Activated CD4-positive, alpha-beta T cell treated with anti-CD3 and anti-CD28 coated beads for 48 hours (primary cell): Measurements from ENCODE around the gene LRP1-AS.

Experiments
- DNase-seq: peaks from one replicate; pipeline ENCODE4 v3.0.0-alpha.2; 2020

LRP1-AS gene

GRCh38 chr12:57158665-57159064, 11.2 kb upstream of the LRP1-AS start:
- DNase-seq = no peak

GRCh38 chr12:57158186-57158585, 10.8 kb upstream of the LRP1-AS start:
- no peak for DNase-seq

DNA sequence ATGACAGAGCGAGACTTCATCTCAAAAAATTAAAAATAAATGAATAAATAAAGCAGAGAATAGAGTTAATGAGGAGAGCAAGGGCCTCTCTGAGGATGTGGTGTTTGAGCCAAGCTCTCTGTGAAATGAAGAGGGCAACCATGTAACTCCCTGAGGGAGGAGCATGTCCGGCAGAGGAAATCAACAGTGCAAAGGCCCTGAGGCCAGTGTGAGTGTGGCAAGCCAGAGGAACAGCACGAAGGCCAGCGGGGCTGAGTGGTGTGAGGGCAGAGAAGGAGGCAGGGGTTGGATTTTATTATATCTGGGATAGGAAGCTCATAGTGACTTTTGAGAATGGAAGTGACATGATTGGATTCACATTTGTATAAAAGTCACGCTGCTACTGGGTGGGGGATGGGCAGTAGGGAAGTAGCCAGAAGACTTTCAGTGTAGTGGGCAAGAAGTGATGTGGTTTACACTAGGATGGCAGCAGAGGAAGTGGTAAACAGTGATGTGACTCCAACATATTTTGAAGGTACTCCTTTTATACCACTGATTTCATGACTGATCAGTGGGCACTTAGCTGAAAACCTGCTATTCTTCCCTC, 10.3 kb upstream of the LRP1-AS start:
- DNase-seq = no peak

- no peak for DNase-seq
Measured at GRCh38 chr12:57156701-57157403, 9.4 kb upstream of the LRP1-AS start.

GRCh38 chr12:57154804-57155434, 7.5 kb upstream of the LRP1-AS start:
- DNase-seq = no peak

GRCh38 chr12:57154076-57154475, 6.7 kb upstream of the LRP1-AS start:
- no peak for DNase-seq

GRCh38 chr12:57153415-57153997, 6.1 kb upstream of the LRP1-AS start:
- DNase-seq = no peak

- DNase-seq = no peak
Measured at GRCh38 chr12:57152639-57153038, 5.2 kb upstream of the LRP1-AS start.

DNA sequence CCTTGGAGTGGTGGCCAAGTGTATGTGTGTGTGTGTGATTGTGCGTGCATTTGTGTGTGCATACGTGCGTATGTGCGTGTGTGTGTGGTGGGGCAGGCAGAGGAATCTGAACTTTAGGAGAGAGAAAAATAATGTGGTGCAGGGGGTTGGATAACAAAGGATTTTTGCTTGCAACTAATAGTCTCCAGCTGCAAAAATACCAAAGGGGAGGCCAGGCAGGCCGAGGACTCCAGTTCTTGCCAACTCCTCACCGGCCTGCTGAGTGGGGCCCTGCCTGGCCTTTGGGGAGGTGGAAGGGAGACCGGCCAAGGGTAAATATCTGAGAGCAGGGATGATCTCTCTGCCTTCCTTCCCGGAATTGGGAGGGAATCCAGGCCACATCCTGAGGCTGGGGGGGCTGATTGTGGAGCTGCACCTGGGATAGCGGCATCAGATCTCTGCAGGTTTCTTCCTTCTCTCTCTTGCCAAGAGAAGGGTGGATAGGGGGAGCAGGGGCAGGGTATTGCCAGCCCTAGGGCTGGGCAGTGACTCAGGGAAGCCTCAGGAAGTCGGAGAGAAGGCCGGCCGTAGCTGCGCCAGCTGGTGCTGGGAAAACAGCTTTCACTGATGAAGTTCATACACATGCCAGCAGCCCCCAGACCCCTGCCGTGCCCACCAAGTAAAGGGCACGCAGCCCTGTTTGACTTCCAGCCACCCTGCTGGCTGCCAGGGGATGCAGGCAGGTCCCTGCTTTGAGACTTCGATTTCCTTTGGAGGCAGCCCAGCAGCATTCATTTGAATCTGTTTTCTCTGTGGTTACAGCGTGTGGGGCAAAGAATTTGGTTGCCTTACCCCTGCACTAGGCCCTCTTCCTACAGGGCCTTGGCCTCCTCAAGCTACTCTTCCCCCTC, 4.6 kb upstream of the LRP1-AS start:
- no peak for DNase-seq

DNA sequence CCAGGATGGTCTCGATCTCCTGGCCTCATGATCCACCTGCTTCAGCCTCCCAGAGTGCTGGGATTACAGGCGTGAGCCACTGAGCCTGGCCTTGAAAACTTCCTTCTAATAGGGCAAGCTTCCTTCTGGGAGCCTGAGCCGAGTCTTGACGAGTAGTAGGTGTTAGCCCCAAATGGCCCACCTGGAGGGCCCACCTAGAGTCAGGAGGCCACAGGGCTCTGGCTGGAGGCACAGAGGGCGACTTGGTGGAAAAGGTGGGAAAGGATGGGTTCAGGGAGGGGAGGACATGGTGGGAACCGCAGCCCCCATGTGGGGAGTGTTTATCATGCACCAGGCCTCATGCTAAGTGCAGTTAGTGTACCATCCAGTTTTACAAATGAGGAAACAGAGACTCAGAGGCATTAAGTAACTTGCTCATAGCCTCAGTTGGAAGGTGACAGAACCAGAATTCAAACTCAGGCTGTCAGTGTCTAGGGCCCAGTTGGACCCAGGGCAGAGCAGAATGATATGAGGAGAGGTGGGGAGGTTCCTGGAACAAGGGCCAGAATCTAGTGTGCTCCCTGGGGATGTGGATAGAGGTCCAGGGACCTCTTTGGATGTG, 3.1 kb upstream of the LRP1-AS start:
- no peak for DNase-seq

DNA sequence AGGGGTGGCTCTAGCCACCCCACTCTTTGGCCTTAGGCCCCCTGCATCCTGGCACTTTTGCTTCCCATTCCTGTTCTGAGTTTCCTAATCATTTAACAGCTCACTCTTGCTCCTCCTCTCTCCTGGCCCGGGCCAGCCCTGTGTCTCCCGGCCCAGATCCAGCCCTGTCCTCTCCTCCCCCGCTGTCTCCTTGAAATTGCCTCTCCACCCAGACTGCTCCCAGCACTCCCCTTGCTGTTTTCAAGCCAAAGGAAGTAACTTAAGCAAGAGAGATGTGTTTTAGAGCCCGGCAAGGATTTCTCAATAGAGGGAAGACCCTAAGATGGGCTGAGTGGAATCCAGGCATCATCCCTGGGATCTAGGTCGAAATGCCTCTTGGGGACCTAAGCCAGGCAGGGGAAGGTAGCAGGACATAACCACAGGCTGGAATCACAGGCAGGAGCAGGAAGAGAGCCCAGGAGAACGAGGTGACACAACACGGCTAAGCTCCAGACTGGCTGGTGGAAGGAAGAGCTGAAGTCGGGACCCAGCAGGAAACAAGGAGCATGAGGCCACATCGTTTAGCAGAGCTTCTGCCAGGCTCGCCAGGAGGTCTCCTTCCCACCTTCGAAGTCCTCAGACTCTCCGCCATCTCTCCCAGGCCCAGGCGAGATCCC, 2.0 kb upstream of the LRP1-AS start:
- no peak for DNase-seq

DNA sequence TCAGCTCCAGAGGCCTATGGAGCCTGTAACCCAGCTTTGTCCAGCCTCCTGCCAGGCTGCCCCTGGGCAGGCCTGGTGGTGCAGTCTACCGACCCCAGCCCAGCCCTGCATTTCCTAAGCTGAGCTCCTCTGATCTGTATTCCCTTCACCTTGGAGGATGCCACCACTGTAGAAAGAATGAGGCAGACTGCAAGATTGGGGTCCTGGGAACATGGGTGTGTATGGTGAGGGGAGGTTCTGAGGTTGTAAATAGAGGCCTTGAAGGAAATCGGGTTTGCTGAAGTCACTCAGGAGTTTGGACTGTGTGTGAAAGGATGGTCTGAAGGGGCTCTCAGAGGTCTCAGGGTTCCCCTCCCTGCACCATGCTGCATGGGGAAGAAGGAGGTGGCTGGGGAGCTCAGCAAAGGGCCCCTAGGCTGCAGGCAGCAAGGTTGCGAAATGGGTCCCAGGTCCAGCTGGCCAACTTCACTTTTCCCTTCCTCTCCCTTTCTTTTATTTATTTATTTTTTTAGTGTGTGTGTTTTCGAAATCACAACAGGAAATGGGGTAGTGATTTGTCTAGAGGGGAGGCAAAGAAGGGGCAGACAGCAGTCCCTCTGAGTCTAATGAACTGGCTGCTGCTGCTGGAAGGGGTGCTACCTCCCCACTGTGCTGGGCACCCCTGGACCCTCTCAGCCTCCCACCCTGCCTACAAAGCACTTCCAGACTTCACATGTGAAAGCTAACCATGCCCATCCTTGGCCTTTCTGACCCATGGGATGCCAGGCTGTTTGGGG, 1.2 kb upstream of the LRP1-AS start:
- DNase-seq = no peak

- no peak for DNase-seq
Measured at GRCh38 chr12:57146092-57146491, 1.3 kb downstream of the LRP1-AS start.

DNA sequence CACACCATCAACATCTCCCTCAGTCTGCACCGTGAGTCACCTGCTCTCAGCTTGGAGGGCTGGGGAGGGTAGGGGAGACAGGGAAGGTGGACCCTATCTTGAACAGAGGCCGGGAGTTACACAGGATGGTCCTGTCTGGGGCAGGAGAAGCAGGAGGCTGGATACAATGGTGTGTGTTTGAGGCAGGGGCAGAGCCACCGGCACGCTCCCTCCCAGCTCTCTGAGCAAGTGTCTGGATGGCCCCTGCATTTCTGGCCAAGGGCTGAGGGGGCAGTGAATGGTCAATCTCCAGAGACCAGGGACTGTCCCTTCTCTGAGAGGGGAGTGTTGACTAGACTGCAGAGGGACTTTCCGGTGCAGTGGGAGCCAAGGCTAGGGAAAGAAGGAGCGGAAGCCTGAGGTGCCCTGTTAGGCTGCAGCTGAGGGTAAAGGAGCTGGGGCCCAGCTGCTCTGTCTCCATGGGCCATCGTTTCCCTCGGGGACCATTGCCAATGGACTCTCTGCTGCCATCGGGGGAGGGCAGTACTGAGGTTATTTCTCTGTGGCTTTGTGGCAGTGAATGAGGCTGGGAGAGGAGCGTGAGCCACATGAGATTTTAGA, 1.9 kb downstream of the LRP1-AS start:
- no peak for DNase-seq

DNA sequence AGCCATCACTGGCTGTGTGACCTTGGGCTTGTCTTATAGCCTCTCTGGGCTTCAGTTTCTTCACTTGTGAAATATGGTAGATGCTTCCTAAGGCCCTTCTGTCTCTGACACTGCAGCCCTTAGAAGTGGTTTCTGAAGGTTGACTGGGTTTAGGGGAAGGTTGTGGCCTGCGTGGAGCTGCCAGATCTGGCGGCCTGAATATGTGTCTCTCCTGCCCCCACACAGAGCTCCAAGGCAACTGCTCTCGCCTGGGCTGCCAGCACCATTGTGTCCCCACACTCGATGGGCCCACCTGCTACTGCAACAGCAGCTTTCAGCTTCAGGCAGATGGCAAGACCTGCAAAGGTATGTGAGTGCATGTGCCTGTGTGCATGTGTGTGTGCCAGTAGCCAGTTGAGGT, 4.0 kb downstream of the LRP1-AS start:
- DNase-seq = no peak

DNA sequence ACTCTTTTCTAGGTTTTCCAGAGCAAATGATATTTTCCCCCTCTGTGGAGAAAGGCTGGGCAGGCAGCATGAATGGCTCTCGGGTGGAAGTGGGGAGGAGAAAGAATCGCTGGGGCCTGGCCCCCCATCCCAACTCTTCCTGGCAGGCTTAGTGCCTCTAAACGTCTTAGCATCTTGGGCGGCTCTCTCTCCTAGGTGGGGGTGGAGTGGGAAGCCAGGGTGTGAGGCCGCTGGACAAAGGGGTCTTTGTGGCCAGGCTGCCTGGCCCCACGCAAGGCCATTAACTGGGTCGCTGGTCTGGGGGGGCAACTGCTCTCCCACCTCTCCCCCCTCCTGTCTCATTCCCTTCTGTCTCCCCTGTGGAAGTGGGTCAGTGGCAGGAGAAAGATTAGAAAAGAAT, 4.7 kb downstream of the LRP1-AS start:
- DNase-seq = no peak

GRCh38 chr12:57142121-57142520, 5.3 kb downstream of the LRP1-AS start:
- DNase-seq = no peak

DNA sequence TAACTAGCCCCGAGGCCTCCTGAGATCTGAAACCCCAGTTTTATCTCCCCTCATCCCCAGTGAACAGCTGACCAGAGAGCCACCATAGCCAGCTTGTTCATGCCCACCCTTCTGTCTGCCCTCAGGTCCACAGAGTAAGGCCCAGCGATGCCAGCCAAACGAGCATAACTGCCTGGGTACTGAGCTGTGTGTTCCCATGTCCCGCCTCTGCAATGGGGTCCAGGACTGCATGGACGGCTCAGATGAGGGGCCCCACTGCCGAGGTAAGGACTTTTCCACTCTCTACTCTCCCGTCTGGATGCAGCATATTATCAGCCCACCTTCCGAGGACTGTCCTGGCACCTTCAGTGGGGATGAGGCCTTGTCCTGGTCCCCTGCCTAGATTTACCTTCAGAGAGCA, 6.2 kb downstream of the LRP1-AS start:
- DNase-seq = no peak

DNA sequence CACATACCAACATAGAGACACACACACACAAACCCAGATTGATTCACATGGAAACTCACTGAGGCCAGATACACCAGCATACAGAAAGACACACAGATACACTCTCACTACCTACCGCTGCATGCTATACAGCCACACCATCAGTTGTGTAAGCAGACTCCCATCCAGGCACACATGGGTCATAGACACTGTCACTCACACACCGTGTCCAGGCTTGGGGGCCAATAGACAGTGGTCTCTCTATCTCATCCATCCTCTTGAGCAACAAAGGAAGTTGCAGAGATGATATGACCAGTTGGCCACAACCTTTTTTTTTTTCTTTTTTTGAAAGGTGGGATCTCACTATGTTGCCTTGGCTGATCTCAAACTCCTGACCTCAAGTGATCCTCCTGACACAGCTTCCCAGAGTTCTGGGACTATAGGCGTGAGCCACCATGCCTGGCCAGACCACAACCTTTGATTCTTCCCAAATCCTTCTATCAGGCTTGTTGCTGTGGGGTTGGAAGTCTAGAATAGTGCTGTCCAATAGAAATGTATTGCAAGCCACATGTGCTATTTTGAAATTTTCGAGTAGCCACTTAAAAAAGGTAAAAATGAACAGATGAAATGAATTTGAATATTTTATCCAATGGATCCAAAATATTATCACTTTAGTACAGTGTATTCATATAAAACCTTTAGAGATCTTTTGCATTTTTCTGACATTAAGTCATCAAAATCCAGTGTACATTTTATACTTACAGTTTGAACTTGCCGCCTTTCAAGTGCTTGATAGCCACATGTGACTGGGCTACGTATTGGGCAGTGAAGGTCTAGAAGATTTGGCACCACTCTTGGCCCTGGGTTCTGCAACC, 7.4 kb downstream of the LRP1-AS start:
- DNase-seq = no peak
